GM23338 (cell line): ENCODE data around the gene SELENOW. TPM values are rescaled to one million over a fixed set of nuclear protein-coding genes. Genes with fewer than 3 reads are reported as not detected.

Experiments used
- ATAC-seq: fragments of 200-7000 bp; cut with Tn5 transposase; 3 replicates; pipeline ENCODE4 v1.9.1; 2020
- DNase-seq: peaks from one replicate; pipeline ENCODE4 v3.0.0-alpha.2; 2015; ENCODE audit warnings: low spot score
- H2AFZ ChIP-seq: fragments of 200-600 bp; sonication (generic); 2 replicates; pipeline ENCODE4 v1.8.0; 2016; ENCODE audit warnings: antibody characterized with exemption, mild to moderate bottlenecking, moderate library complexity
- H3F3A ChIP-seq: fragments of 200-600 bp; sonication (generic); replicated peaks from 2 replicates; pipeline ENCODE4 v1.8.0; 2017; ENCODE audit warnings: antibody characterized with exemption, mixed run types, low read depth
- H3K27ac ChIP-seq: fragments of 200-600 bp; sonication (generic); 2 replicates; pipeline ENCODE4 v1.6.1; 2016; ENCODE audit warnings: low read depth
- H3K27me3 ChIP-seq: fragments of 200-600 bp; sonication (generic); 2 replicates; pipeline ENCODE4 v1.8.0; 2016; ENCODE audit warnings: mild to moderate bottlenecking, mixed run types, moderate library complexity; ENCODE audit not compliant: insufficient read depth
- H3K36me3 ChIP-seq: fragments of 200-600 bp; sonication (generic); 2 replicates; pipeline ENCODE4 v1.8.0; 2016; ENCODE audit warnings: mild to moderate bottlenecking; ENCODE audit not compliant: insufficient read depth
- H3K4me1 ChIP-seq: fragments of 200-600 bp; sonication (generic); 2 replicates; pipeline ENCODE4 v1.8.0; 2016; ENCODE audit warnings: mild to moderate bottlenecking, moderate library complexity; ENCODE audit not compliant: insufficient read depth
- H3K4me2 ChIP-seq: fragments of 200-600 bp; sonication (generic); 2 replicates; pipeline ENCODE4 v1.7.1; 2017; ENCODE audit warnings: mixed run types
- H3K4me3 ChIP-seq: fragments of 200-600 bp; sonication (generic); 2 replicates; pipeline ENCODE4 v1.6.1; 2016; ENCODE audit warnings: mixed run types
- H3K79me2 ChIP-seq: fragments of 200-600 bp; sonication (generic); replicated peaks from 2 replicates; pipeline ENCODE4 v1.8.0; 2017; ENCODE audit warnings: mild to moderate bottlenecking; ENCODE audit not compliant: insufficient read depth
- H3K9me2 ChIP-seq: fragments of 200-600 bp; sonication (generic); 2 replicates; pipeline ENCODE4 v1.8.0; 2017; ENCODE audit not compliant: insufficient read depth
- H4K20me1 ChIP-seq: fragments of 200-600 bp; sonication (generic); replicated peaks from 2 replicates; pipeline ENCODE4 v1.8.0; 2017; ENCODE audit warnings: mild to moderate bottlenecking; ENCODE audit not compliant: insufficient read depth
- H3K27ac Mint-ChIP-seq: 2 replicates; pipeline ENCODE4 v1.8.0; 2020; ENCODE audit warnings: inconsistent platforms, mild to moderate bottlenecking, moderate library complexity, mixed read lengths
- H3K27me3 Mint-ChIP-seq: 3 replicates; pipeline ENCODE4 v1.8.0; 2022; ENCODE audit warnings: low read depth, mild to moderate bottlenecking, moderate library complexity, mixed read lengths, inconsistent platforms; ENCODE audit not compliant: insufficient read depth, poor library complexity
- H3K36me3 Mint-ChIP-seq: 3 replicates; pipeline ENCODE4 v1.8.0; 2021; ENCODE audit warnings: low read depth, mild to moderate bottlenecking, inconsistent platforms, moderate library complexity, mixed read lengths
- H3K4me1 Mint-ChIP-seq: 3 replicates; pipeline ENCODE4 v1.8.0; 2020; ENCODE audit warnings: mild to moderate bottlenecking, inconsistent platforms, mixed read lengths
- H3K4me3 Mint-ChIP-seq: 3 replicates; pipeline ENCODE4 v1.8.0; 2021; ENCODE audit warnings: moderate library complexity, mild to moderate bottlenecking, inconsistent platforms, mixed read lengths
- H3K9me3 Mint-ChIP-seq: 3 replicates; pipeline ENCODE4 v1.8.0; 2020; ENCODE audit warnings: moderate library complexity, mild to moderate bottlenecking, inconsistent platforms, mixed read lengths
- CTCF ChIP-seq, 2 experiments: fragments of 200-600 bp in 1 of 2; sonication (generic) in 1 of 2; conservative IDR thresholded peaks; 2 replicates each; pipeline versions ENCODE4 v1.5.1 to v1.6.1; 2016 to 2017; ENCODE audit warnings: antibody characterized with exemption in 2 of 2, low read depth in 2 of 2, mild to moderate bottlenecking in 2 of 2, moderate library complexity in 1 of 2
- ZNF114 ChIP-seq: fragments of 250-450 bp; sonication (Bioruptor Pico); IDR thresholded peaks from 2 replicates; pipeline ENCODE4 v1.5.0; 2020; ENCODE audit warnings: mild to moderate bottlenecking, moderate library complexity
- polyA plus RNA-seq: library from polyadenylated mRNA; unstranded; fragments of >200 nt; fragmentation: Nextera tagmentation; extraction: Ambion mirVana; gene quantifications from 2 replicates; pipeline ENCODE4 v1.2.1, GENCODE V29; 2016
- total RNA-seq: library from RNA; depleted of rRNA; stranded (reverse); fragments of >200 nt; shearing (Covaris generic); gene quantifications from 2 replicates; pipeline ENCODE4 v1.2.3, GENCODE V29; 2014
- TF ChIP-seq, protein P1 (sequence below): fragments of 250-450 bp; sonication (Bioruptor Pico); IDR thresholded peaks from 2 replicates; pipeline ENCODE4 v1.5.0; 2020; ENCODE audit warnings: mild to moderate bottlenecking, moderate library complexity
- TF ChIP-seq, protein P2 (sequence below): IDR thresholded peaks from 2 replicates; pipeline ENCODE4 v1.6.1; 2016; ENCODE audit warnings: antibody characterized with exemption

Gene SELENOW
- total and polyA plus RNA-seq, 2 experiments from 2014 or later, result 558 to 811 TPM

- TF ChIP-seq, protein P1, sequence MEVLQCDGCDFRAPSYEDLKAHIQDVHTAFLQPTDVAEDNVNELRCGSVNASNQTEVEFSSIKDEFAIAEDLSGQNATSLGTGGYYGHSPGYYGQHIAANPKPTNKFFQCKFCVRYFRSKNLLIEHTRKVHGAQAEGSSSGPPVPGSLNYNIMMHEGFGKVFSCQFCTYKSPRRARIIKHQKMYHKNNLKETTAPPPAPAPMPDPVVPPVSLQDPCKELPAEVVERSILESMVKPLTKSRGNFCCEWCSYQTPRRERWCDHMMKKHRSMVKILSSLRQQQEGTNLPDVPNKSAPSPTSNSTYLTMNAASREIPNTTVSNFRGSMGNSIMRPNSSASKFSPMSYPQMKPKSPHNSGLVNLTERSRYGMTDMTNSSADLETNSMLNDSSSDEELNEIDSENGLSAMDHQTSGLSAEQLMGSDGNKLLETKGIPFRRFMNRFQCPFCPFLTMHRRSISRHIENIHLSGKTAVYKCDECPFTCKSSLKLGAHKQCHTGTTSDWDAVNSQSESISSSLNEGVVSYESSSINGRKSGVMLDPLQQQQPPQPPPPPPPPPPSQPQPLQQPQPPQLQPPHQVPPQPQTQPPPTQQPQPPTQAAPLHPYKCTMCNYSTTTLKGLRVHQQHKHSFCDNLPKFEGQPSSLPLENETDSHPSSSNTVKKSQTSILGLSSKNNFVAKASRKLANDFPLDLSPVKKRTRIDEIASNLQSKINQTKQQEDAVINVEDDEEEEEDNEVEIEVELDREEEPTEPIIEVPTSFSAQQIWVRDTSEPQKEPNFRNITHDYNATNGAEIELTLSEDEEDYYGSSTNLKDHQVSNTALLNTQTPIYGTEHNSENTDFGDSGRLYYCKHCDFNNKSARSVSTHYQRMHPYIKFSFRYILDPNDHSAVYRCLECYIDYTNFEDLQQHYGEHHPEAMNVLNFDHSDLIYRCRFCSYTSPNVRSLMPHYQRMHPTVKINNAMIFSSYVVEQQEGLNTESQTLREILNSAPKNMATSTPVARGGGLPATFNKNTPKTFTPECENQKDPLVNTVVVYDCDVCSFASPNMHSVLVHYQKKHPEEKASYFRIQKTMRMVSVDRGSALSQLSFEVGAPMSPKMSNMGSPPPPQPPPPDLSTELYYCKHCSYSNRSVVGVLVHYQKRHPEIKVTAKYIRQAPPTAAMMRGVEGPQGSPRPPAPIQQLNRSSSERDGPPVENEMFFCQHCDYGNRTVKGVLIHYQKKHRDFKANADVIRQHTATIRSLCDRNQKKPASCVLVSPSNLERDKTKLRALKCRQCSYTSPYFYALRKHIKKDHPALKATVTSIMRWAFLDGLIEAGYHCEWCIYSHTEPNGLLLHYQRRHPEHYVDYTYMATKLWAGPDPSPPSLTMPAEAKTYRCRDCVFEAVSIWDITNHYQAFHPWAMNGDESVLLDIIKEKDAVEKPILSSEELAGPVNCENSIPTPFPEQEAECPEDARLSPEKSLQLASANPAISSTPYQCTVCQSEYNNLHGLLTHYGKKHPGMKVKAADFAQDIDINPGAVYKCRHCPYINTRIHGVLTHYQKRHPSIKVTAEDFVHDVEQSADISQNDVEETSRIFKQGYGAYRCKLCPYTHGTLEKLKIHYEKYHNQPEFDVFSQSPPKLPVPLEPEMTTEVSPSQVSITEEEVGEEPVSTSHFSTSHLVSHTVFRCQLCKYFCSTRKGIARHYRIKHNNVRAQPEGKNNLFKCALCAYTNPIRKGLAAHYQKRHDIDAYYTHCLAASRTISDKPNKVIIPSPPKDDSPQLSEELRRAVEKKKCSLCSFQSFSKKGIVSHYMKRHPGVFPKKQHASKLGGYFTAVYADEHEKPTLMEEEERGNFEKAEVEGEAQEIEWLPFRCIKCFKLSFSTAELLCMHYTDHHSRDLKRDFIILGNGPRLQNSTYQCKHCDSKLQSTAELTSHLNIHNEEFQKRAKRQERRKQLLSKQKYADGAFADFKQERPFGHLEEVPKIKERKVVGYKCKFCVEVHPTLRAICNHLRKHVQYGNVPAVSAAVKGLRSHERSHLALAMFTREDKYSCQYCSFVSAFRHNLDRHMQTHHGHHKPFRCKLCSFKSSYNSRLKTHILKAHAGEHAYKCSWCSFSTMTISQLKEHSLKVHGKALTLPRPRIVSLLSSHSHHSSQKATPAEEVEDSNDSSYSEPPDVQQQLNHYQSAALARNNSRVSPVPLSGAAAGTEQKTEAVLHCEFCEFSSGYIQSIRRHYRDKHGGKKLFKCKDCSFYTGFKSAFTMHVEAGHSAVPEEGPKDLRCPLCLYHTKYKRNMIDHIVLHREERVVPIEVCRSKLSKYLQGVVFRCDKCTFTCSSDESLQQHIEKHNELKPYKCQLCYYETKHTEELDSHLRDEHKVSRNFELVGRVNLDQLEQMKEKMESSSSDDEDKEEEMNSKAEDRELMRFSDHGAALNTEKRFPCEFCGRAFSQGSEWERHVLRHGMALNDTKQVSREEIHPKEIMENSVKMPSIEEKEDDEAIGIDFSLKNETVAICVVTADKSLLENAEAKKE (CRISPR knock-in tag), result no peak
Observed at GRCh38 chr19:47755762-47756626, 22.5 kb upstream of the SELENOW start (continued).

GRCh38 chr19:47756627-47756929 is 21.9 kb upstream of the SELENOW start:
- peaks cover 14% of the 10 kb centered on the region for H3K27me3 Mint-ChIP-seq
- peaks cover 37% of the 10 kb centered on the region for H3K36me3 ChIP-seq
- no peaks in the 10 kb centered on the region for H3K4me1 Mint-ChIP-seq
- H3K79me2 ChIP-seq, result no peaks in the 10 kb centered on the region
- no peaks in the 10 kb centered on the region; the same call in 2 of the 3 replicates for H3K9me3 Mint-ChIP-seq
- H3K4me2 ChIP-seq, result no peak overlapping the region
- H3K36me3 Mint-ChIP-seq, result peaks cover 66% of the 10 kb centered on the region
- H3K27ac ChIP-seq, result no peak overlapping the region
- no peaks in the 10 kb centered on the region for H3K9me2 ChIP-seq
- H3K4me1 ChIP-seq, result no peaks in the 10 kb centered on the region
- 0 out of 2 replicates have a peak, but pooled peaks cover 4% of the 10 kb centered on the region for H4K20me1 ChIP-seq
- no peak overlapping the region for H3K4me3 ChIP-seq
- H3F3A ChIP-seq, result peaks cover 21% of the 10 kb centered on the region
- no peak overlapping the region for H2AFZ ChIP-seq
- H3K27me3 ChIP-seq, result no peaks in the 10 kb centered on the region
- no peak overlapping the region for H3K4me3 Mint-ChIP-seq
- H3K27ac Mint-ChIP-seq, result no peak overlapping the region
- no peak for DNase-seq
- no peak for ATAC-seq
- TF ChIP-seq ZNF114 (no peak), CTCF (conservative IDR thresholded peaks at IDR 0.05; ENCODE audit: low read depth in 2 of 2) (no peak)
- TF ChIP-seq, protein P2, sequence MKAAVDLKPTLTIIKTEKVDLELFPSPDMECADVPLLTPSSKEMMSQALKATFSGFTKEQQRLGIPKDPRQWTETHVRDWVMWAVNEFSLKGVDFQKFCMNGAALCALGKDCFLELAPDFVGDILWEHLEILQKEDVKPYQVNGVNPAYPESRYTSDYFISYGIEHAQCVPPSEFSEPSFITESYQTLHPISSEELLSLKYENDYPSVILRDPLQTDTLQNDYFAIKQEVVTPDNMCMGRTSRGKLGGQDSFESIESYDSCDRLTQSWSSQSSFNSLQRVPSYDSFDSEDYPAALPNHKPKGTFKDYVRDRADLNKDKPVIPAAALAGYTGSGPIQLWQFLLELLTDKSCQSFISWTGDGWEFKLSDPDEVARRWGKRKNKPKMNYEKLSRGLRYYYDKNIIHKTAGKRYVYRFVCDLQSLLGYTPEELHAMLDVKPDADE, result no peak
- TF ChIP-seq, protein P1 (CRISPR knock-in tag), result no peak
